Activated CD4-positive, alpha-beta T cell treated with anti-CD3 and anti-CD28 coated beads for 48 hours (primary cell): ENCODE results near the gene SLC26A8.
"Not testable (repeated sequence)": the region's sequence is repeated elsewhere in the genome, so short reads cannot be mapped to it uniquely, and the experiment has no call there.

Experiments
- DNase-seq: peaks from one replicate; pipeline ENCODE4 v3.0.0-alpha.2; 2020

Gene SLC26A8

DNA sequence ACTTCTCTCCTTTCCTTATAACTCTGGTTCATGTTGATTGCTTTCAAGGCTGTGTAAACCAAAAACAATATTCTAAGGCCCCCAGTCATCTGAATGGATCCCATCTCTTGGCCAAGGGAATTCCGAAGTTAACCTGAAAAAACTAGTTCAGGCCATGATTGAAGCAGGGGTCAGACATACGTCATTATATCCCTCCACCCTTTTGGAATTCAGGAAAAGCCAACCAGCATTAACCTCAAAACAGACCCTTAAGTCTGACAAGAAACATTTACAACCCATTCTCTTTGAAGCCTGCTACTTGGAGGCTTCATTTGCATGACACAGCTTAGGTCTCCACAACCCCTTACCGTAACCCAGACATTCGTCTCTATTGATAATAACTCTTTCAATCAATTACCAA, 39.7 kb downstream of the SLC26A8 start:
- no peak for DNase-seq

DNA sequence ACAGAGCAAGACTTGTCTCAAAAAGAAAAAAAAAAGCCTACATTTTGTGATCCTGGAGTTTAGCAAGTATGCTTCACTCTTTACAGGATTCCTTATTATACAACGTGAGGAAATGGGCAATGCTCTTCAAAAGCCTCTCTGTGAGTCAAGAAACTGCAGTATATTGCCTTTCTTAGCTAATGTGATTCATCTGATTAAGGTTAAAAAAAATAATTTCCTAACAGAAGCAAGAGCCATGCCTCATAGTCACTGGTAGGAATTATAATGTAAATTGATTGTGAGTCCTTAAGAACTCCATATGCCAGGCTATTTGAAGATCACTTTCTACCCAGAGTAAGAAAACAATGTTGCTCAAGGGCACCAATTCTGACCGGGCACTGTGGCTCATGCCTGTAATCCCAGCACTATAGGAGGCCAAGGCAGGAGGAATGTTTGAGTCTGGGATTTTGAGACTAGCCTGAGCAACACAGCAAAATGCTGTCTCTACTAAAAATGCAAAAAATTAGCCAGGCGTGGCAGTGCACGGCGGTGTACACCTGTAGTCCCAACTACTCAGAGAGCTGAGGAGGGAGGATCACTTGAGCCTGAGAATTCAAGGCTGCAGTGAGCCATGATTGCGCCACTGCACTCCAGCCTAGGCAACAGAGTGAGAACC, 43.3 kb downstream of the SLC26A8 start:
- no peak for DNase-seq

DNA sequence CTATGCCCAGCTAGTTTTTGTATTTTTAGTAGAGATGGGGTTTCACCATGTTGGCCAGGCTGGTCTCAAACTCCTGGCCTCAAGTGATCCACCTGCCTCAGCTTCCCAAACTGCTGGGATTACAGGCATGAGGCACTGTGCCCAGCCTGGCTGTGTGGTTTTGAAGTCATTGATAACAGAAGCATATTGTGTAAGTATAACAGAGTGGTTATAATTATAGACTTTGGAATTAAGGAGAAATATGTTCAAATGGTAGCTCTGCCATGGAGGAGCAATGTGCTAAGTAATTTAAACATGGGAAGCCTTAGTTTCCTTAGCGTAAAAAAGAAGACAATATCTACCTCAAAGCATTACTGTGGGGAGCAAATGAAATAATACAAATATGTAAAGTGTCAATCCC, 44.3 kb downstream of the SLC26A8 start:
- not testable (repeated sequence) for DNase-seq

DNA sequence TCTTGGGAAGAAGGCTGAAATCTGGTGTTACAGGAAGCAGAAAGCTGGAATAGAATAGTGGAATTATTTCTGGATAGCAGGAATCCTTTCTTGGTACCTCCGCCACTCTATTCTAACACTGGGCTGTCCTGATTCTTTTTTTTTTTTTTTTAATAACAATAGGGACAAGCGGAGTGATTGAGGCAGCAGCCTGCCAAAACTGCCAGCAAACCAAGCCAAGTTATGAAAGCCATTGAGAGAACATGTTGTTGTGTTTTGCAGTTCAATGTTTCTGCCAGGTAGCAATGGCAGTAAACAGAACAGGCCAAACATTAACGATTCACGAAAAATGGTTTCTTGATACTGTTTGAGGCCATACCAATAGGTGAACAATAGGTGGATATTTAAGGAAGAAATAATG, 47.1 kb downstream of the SLC26A8 start:
- DNase-seq: no peak

DNA sequence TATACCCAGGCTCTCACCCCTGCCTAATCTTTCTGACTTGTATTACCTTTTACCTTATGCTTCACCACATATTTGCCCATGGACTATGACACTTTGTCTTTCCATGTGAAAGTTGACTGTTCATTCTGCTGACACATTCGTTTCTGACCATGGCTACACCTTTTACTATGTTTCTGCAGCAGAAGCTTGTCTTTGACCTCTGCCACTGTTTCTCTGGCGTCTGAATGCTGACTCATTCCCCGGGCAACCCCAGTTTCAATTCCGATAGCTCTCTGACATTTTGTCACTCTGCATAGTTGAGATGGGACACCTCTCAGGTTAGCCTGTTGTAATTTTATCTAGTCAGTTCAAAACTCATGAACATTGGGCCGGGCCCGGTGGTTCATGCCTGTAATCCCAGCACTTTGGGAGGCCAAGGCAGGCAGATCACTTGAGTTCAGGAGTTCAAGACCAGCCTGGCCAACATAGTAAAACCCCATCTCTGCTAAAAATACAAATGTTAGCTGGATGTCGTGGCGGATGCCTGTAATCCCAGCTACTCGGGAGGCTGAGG, 50.7 kb downstream of the SLC26A8 start:
- DNase-seq: peak; percentile 60

DNA sequence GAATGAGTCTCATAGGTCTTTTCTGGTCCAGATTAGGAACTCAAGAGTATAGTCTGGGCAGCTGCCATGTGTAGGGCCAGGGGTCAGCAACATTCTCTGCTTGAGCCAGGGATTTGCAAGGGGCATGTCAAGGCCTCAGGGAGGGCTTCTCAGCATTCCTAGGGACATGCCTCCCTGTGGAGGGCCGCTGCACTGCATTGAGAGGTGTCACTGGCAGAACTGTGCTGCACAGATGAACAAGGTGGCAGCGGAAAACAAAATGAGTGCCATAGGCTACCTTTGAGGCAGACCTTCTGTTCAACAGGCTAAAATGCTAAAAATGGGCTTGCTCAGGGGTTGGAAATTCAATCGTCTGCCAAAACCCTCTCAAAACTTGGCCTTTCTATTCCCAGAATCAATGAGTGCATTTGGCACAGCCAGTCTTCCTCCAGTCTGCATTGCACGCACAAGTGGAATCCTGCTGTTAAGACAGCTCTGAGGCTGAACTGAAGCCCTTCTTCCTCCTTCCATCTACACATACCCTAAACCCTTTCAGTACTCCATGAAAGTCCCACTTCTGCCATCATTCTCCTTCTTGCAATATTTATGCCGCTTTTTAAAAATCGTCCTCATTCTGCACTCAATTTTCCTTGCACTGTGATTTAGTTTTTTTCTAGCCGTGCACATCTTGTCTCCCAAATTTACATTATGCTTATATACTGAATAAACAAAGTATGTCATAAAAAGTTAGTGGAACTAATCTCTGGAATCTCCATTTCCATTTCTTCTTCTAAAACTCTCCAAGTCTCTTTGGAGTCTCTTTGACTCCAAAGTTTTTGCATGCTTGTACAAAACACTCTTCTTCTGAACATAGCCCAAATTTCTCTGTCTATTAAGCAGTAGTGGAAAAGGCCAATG, 51.7 kb downstream of the SLC26A8 start:
- no peak for DNase-seq

DNA sequence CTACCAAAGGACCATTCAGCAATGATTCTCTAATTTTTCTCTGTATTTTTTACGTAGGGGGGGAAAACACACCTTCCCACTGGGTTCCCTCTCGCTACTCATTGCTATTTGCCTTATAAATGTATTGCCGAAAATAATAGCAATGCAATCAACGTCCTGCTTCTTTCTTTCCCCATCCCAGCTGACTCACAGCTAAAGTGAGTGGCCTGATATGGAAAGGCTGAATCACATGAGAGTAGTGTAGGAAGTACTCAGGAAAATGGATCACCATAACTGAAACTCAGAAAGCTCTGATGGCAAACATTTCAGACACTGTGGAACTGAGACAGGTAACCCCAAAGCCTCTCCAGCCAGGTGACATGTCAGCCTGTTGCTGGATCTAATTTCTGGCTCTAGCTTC, 54.3 kb downstream of the SLC26A8 start:
- DNase-seq: no peak

DNA sequence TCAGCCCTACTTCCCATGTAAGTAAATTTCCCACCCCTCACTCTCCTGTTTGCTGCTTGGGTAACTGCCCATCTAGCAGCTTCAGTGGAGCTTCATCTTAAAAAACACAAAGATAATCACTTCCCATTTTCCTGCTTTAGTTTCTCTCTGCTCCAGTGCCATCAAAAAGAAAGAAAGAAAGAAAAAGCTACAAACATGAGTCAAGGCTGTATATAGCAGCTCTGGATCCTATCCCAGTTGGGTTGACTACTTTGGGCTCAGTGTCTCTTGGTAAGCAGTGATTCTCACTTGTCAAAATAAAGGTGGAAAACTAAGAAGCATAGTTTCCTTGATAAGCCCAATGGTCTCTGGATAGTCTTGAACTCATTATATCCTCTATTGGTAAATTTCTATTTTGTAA, 54.8 kb downstream of the SLC26A8 start:
- no peak for DNase-seq

DNA sequence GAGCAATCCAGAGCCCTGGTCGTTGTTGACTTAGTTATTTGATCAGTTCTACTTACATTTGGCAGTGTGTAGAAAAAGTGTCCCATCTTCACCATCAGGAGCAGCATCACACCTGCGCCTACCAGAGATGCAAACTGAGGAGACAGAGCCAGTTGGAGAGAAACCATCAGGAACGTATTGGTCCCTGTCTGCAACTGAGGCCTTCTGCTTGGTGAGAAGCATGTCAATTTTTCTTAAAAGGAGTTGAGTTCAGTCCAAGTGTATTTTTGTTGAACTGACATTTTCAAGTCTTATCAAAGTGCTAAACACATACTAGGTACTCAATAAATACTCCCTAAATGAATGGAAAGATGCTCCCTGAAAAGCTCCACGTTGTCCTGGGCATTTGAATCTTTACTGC, 55.6 kb downstream of the SLC26A8 start:
- no peak for DNase-seq

DNA sequence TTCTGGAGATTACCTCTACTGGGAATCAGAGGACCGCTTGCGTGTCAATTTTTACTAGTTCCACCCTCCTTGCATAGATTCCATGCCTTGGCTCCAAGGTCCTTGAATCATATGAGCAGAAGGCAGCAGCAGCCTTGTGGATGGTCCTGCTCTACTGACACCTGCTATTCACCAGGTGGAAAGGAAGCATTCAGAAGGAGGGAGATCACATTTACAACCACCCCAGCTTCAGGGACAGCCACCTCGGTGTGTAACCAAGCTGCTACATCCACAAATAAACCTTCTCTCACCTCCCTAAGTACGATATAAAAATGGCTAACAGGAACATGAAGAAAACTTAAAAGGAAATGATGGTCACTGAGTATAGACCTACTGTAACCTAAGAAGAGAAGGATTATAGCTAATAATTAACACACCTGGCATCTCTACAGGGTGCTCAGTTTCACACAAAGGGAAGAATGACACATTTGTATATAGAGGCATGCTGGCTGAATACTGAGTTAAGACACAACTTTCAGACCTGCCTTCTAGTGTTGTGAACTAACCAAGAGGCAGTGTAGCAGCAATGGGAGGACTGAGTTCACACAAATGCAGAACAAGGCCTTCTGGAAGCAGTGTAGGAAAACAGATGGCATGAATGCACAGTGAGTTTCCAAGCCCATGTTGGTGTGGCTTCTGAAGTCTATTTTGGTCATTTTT, 57.2 kb downstream of the SLC26A8 start:
- DNase-seq: no peak

DNA sequence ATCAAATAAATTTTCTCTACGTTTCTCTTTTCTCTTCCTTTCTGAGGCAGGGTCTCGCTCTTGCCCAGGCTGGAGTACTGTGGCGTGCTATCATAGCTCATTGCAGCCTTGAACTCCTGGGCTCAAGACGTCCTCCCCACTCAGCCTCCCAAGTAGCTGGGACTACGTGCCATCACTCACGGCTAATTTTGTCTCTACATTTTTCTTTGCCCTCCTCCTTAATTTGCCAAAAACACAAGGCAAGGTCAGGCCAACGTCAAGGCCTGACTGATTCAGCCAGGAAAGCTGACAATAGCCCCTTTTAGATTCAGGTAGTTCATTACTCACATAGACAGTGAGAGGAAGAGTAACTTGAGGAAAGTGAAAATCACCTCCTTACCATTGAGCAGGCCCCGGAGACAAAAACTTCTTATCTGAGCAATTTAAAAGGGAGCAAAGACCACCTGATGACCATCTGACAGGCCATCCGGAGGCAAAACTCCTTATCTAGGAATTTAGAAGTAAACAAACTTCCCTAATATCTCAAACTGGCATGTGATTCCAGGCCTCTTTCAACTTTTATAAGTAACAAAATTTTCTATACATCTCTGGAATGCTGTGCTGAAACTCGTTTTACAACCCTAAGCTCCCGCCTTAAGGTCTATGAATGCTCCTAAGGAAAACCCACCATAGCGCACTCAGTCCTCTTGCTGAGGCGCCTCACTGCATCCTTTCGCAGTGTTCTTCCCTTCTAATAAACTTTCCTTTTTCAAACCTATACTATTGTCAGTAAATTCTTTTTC, 61.5 kb downstream of the SLC26A8 start:
- no peak for DNase-seq

DNA sequence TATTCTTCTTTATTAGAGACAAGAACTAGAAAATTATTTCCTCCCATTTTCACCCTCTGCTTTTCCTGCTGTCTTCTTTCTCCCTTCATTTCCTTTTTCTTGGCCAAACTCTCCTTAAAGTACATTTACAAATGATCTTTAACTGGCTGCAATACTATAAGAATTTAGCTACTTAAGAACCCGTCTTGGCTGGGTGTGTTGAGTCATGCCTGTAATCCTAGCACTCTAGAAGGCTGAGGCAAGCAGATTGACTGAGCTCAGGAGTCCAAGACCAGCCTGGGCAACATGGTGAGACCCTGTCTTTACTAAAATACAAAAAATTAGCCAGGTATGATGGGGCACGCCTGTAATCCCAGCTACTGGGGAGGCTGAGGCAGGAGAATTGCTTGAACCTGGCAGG, 64.3 kb downstream of the SLC26A8 start:
- no peak for DNase-seq

DNA sequence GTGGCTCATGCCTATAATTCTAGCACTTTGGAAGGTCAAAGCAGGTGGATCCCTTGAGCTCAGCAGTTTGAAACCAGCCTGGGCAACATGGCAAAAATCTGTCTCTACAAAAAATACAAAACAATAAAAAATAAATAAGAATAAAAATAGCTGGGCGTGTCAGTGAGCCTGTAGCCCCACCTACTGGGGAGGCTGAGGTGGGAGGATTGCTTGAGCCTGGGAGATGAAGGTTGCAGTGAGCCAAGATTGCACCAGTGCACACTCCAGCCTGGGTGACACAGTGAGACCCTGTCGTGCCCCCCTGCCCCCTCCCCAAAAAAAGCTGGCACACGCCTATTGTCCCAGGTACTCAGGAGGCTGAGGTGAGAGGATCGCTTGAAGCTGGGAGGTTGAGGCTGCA, 68.5 kb downstream of the SLC26A8 start:
- peak; percentile 31 for DNase-seq

DNA sequence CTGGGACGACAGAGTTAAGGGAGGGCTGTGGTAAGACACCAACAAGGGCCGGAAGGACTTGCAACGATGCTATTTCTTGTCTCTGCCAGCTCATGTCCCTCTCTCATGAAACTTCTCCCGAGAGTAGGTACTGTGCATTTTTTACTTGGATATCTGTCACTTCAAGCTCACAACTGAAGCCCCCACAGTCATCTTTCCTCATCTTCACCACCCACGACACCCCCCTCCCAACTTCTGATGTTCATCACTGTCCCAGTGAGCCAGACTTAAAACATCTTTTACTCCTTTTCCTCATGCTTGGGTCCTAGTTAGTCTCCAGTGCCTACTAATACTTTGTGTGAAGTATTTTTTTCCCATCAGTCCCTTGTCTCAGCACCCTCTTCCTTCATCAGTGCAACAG, 68.9 kb downstream of the SLC26A8 start:
- no peak for DNase-seq

DNA sequence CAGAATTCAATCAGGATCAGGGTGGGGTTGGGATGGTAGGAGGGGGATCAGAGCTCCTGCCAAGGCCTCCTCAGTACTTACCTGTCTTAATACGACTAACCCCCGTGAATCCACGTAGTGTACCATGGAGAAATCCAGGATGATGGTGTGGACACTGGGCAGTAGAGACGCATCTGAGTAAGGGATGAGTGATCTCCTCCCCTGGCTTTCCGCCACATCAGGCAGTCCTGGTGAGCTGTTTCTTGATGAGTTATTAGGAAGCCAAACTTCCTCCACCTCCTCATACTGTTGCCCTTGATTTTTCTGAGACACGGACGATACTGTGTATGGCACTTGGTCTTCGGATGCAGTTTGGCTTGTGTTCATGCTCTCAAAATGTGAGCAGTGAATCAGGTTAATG, 69.4 kb downstream of the SLC26A8 start:
- no peak for DNase-seq

DNA sequence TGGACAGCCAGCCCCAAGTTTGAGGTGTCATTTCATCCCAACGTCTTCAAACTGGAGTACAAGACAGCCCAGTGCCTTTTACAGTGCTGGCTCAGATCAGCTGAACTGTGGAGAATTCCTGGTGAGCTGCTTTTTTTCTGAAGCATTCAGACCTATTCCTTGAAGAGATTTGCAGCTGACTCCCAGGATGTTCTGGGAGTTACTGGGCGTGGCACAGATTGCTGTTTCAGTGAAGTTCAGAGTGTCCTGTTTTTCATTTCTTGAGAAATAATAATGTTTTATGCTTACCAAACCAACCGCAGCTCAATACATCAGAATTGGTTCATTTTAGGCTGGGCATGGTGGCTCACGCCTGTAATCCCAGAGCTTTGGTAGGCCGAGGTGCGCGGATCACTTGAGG, 70.1 kb downstream of the SLC26A8 start:
- DNase-seq: no peak

DNA sequence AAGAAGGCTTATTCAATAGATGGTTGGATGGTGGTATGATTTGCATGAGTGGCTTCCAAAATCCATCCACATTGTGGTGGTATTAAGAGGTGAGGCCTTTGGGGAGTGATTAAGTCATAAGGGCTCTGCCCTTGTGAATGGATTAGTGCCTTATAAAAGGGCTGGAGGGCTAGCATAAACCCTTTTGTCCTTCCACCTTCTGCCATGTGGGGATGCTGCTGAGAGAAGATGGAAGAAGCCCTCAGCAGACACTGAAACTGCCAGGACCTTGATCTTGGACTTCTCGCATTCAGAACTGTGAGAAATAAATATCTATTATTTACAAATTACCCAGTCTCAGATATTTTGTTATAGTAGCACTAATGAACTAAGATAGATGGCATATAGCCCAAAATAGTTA, 75.7 kb downstream of the SLC26A8 start:
- no peak for DNase-seq

DNA sequence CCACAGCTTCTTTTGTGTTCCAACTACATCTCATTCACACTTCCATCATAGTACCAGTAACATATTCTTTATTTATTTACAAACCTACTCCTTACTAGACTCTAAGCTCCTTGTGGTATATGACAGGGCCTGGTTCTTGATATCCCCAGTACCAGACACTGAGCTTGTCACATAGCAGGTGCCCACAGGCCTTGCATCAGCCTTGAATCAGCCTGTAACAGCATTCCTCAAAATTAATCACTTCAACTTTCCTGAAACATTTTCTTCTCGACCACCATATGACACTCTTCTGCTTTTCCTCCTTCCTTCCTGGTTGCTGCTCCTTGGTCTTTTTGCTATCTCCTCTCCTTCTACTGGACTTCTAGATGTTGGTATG, 78.8 kb downstream of the SLC26A8 start:
- no peak for DNase-seq

DNA sequence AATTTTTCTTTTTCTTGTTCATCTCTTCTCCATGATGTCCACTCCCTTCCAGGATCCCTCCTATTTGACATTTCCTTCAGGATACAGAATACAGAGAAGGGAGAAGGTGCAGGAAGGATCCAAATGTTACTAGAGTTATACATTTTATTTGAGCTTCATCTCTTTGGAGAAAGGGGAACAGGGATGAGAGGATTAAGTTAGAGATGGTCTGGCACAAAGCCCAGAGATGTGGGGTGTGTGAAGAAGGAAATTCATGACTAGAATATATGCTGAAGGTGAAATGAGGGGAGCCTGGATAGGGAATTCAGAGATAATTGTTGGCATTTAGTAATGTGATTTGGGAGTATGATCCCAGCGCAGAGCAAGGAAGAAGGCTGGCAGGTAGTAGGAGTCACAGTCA, 81.1 kb downstream of the SLC26A8 start:
- DNase-seq: no peak

DNA sequence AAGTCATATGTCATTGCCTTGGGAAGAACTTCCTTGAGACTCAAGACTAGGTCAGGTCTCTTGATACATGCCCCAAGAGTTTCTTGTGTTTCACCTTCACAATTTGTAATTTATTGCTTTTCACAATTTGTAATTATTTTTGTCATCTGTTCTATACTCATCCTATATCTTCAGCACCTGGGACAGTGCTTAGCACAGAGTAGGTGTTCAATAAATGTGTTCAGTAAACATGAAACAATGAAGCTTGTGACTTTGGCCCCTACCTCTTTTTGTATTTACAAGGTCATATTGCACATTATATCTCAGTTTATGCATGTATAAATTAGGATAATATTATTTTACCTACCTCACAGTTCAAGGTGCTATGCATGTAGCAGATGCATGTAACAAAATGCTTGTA, 82.1 kb downstream of the SLC26A8 start:
- no peak for DNase-seq

DNA sequence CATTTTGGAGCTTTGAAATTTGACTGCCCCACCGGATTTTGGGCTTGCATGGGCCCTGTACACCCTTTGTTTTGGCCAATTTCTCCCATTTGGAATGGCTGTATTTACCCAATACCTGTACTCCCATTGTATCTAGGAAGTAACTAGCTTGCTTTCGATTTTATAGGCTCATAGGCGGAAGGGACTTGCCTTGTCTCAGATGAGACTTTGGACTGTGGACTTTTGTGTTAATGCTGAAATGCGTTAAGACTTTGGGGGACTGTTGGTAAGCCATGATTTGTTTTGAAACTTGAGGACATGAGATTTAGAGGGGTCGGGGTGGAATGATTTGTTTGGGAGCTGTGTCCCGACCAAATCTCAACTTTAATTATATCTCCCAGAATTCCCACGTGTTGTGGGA, 83.3 kb downstream of the SLC26A8 start:
- DNase-seq: not testable (repeated sequence)

DNA sequence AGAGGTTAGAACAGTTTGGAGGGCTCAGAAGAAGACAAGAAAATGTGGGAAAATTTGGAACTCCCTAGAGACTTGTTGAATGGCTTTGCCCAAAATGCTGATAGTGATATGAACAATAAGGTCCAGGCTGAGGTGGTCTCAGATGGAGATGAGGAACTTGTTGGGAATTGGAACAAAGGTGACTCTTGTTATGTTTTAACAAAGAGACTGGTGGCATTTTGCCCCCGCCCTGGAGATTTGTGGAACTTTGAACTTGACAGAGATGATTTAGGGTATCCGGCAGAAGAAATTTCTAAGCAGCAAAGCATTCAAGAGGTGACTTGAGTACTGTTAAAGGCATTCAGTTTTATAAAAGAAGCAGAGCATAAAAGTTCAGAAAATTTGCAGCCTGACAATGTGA, 84.4 kb downstream of the SLC26A8 start:
- DNase-seq: not testable (repeated sequence)

DNA sequence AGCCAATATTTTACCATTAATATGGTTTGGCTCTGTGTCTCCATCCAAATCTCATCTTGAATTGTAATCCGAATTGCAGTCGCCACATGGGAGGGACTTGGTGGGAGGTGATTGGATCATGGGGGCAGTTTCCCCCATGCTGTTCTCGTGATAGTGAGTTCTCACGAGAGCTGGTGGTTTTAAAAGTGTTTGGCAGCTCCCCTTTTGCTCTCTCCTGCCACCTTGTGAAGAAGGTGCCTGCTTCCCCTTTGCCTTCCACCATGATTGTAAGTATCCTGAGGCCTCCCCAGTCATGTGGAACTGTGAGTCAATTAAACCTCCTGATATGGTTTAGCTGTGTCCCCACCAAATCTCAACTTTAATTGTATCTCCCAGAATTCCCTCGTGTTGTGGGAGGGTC, 85.2 kb downstream of the SLC26A8 start:
- DNase-seq: not testable (repeated sequence)
